ENCODE data around the gene COPZ1.

The COPZ1 gene

GRCh38 chr12:54333420-54334034 is 8.6 kb downstream of the COPZ1 start:
- H3K27me3 ChIP-seq (ENCODE audit: low read depth, low read length), result no peaks in the 10 kb centered on the region
- no peak overlapping the region for H3K9ac ChIP-seq (ENCODE audit: low read length)
- H4K20me1 ChIP-seq (ENCODE audit: insufficient read depth, low read length), result peaks cover 13% of the 10 kb centered on the region; the same call in 1 of the 2 replicates
- no peaks in the 10 kb centered on the region for H3K9me3 ChIP-seq (ENCODE audit: insufficient read depth, low read length)
- H2AFZ ChIP-seq (ENCODE audit: low read depth, low read length), result no peak overlapping the region
- peaks cover 22% of the 10 kb centered on the region for H3K79me2 ChIP-seq (ENCODE audit: low read length)
- H3K4me3 ChIP-seq (ENCODE audit: low read length), result no peak overlapping the region
- H3K4me2 ChIP-seq (ENCODE audit: low read length), result no peak overlapping the region
- no peak overlapping the region for H3K27ac ChIP-seq (ENCODE audit: low read length)
- no peaks in the 10 kb centered on the region for H3K36me3 ChIP-seq (replicated peaks; ENCODE audit: low read depth, low read length)
- TF ChIP-seq EZH2phosphoT487 (IDR thresholded peaks at IDR 0.05; ENCODE audit: low read depth) (no peak), CTCF (IDR thresholded peaks at IDR 0.05; ENCODE audit: low read depth, low read length) (no peak)
- H3K4me1 ChIP-seq (ENCODE audit: low read length), result no peaks in the 10 kb centered on the region

GRCh38 chr12:54337280-54337842 is 12.4 kb downstream of the COPZ1 start:
- Histone ChIP-seq H3K4me1 (ENCODE audit: low read length) (no peaks in the 10 kb centered on the region), H3K36me3 (replicated peaks; ENCODE audit: low read depth, low read length) (peaks cover 8% of the 10 kb centered on the region), H3K9ac (ENCODE audit: low read length) (no peak overlapping the region), H3K27me3 (ENCODE audit: low read depth, low read length) (no peaks in the 10 kb centered on the region), H3K79me2 (ENCODE audit: low read length) (peaks cover 7% of the 10 kb centered on the region), H4K20me1 (ENCODE audit: insufficient read depth, low read length) (peaks cover 16% of the 10 kb centered on the region; the same call in 1 of the 2 replicates), H3K4me3 (ENCODE audit: low read length) (no peak overlapping the region), H3K27ac (ENCODE audit: low read length) (no peak overlapping the region), H2AFZ (ENCODE audit: low read depth, low read length) (no peak overlapping the region), H3K9me3 (ENCODE audit: insufficient read depth, low read length) (no peaks in the 10 kb centered on the region), H3K4me2 (ENCODE audit: low read length) (no peak overlapping the region)
- TF ChIP-seq CTCF (IDR thresholded peaks at IDR 0.05; ENCODE audit: low read depth, low read length), result no peak
- no peak for TF ChIP-seq EZH2phosphoT487 (IDR thresholded peaks at IDR 0.05; ENCODE audit: low read depth)

GRCh38 chr12:54337854-54338650 is 13.1 kb downstream of the COPZ1 start:
- Histone ChIP-seq H3K79me2 (ENCODE audit: low read length) (peaks cover 7% of the 10 kb centered on the region), H3K36me3 (replicated peaks; ENCODE audit: low read depth, low read length) (peaks cover 13% of the 10 kb centered on the region), H3K27me3 (ENCODE audit: low read depth, low read length) (no peaks in the 10 kb centered on the region), H3K27ac (ENCODE audit: low read length) (no peak overlapping the region), H3K4me3 (ENCODE audit: low read length) (no peak overlapping the region), H3K4me1 (ENCODE audit: low read length) (no peaks in the 10 kb centered on the region), H3K9ac (ENCODE audit: low read length) (no peak overlapping the region), H3K4me2 (ENCODE audit: low read length) (no peak overlapping the region), H2AFZ (ENCODE audit: low read depth, low read length) (no peak overlapping the region), H3K9me3 (ENCODE audit: insufficient read depth, low read length) (no peaks in the 10 kb centered on the region), H4K20me1 (ENCODE audit: insufficient read depth, low read length) (peaks cover 16% of the 10 kb centered on the region; the same call in 1 of the 2 replicates)
- TF ChIP-seq EZH2phosphoT487 (IDR thresholded peaks at IDR 0.05; ENCODE audit: low read depth) (no peak), CTCF (IDR thresholded peaks at IDR 0.05; ENCODE audit: low read depth, low read length) (no peak)

- no peaks in the 10 kb centered on the region for H3K79me2 ChIP-seq (ENCODE audit: low read length)
- no peak overlapping the region for H3K4me2 ChIP-seq (ENCODE audit: low read length)
These were observed 13.9 kb downstream of the COPZ1 start for GRCh38 chr12:54338698-54339296.

More at GRCh38 chr12:54338698-54339296, 13.9 kb downstream of the COPZ1 start:
- Histone ChIP-seq H3K36me3 (replicated peaks; ENCODE audit: low read depth, low read length) (peaks cover 20% of the 10 kb centered on the region), H3K27ac (ENCODE audit: low read length) (no peak overlapping the region), H3K27me3 (ENCODE audit: low read depth, low read length) (no peaks in the 10 kb centered on the region), H3K4me1 (ENCODE audit: low read length) (no peaks in the 10 kb centered on the region), H4K20me1 (ENCODE audit: insufficient read depth, low read length) (0 out of 2 replicates have a peak, but pooled peaks cover 10% of the 10 kb centered on the region), H3K9me3 (ENCODE audit: insufficient read depth, low read length) (no peaks in the 10 kb centered on the region), H3K9ac (ENCODE audit: low read length) (no peak overlapping the region), H2AFZ (ENCODE audit: low read depth, low read length) (no peak overlapping the region), H3K4me3 (ENCODE audit: low read length) (no peak overlapping the region)
- TF ChIP-seq EZH2phosphoT487 (IDR thresholded peaks at IDR 0.05; ENCODE audit: low read depth) (no peak), CTCF (IDR thresholded peaks at IDR 0.05; ENCODE audit: low read depth, low read length) (no peak)

Measured in OCI-LY3 (cell line).